Peyer's patch (tissue), 4 donors: ENCODE data around the gene HOXC5.

Experiments used
- CTCF ChIP-seq, 6 experiments: fragments of 450-650 bp in 4 of 6; fragments of 200-600 bp in 2 of 6; sonication (generic) in 1 of 6; IDR thresholded peaks; one replicate each; pipeline ENCODE4 v1.5.1; 2017 to 2019; ENCODE audit warnings: antibody characterized with exemption in 6 of 6, mild to moderate bottlenecking in 3 of 6, moderate library complexity in 1 of 6
- POLR2A ChIP-seq, 2 donors: fragments of 450-650 bp; IDR thresholded peaks; one replicate each; pipeline ENCODE4 v1.5.1; 2017; ENCODE audit warnings: antibody characterized with exemption in 2 of 2, mild to moderate bottlenecking in 2 of 2, moderate library complexity in 2 of 2

- TF ChIP-seq CTCF (IDR thresholded peaks at IDR 0.05) (no peak), POLR2A (IDR thresholded peaks at IDR 0.05) (no peak)
Measured at GRCh38 chr12:53987787-53988230, 45.0 kb upstream of the HOXC5 start.
